GM13977 (cell line): ENCODE data around the gene TSKU.
"Not testable (repeated sequence)": the region's sequence is repeated elsewhere in the genome, so short reads cannot be mapped to it uniquely, and the experiment has no call there.

Experiments
- DNase-seq: peaks from one replicate; pipeline ENCODE4 v3.0.0; 2012; ENCODE audit warnings: low spot score
- in situ Hi-C: fragments of 300-500 bp; cut with MboI; formaldehyde crosslinking; loops from one replicate; pipeline ENCODE4 v1.12.0; 2022; ENCODE audit warnings: low sequenced_read_pairs, low pct_unique_long_range_greater_than_20kb, mixed read lengths, inconsistent platforms; ENCODE audit not compliant: unreplicated experiment
- TF ChIP-seq, protein P1 (sequence below): IDR thresholded peaks from 2 replicates; pipeline ENCODE4 v1.5.1; 2012; ENCODE audit warnings: mild to moderate bottlenecking, control low read depth; ENCODE audit not compliant: insufficient read depth; ENCODE audit errors: extremely low read depth, missing control alignments

TSKU gene

DNA sequence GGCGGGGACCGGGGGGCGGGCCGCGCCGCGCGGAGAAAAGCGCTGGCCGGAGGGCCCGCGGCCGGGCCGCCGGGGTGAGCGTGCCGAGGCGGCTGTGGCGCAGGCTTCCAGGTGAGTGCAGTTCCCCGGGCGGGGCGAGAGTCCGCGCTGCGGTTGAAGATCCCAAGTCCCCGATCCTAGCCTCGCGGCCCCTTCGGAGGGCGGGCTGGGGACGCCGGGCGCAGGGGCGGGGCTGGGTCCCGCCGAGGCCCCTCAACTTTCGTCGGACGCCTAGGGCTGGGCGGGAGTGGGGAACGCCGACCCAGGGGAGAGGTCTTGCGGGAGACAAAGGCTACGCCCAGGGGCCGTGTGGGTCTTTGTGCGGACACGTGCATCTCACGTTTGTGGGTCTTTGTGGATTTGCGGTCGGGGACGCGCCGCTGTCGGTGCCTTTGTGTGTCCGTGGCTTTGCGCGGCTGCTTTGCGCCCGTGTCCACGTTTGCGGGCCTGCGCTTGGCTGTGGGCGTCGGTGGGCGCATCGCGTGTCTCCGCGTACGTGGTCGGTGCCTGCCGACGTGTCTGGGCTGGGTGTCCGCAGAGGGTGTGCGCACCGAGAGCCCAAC lies at the start of gene TSKU:
TSKU (plus strand) TSS at position 63 of the 602 bp plus-strand sequence. CDS start 12,261 bp downstream, outside the sequence.
- in situ Hi-C loops: no loop called here

GRCh38 chr11:76733906-76734305 lies 49.2 kb upstream of the TSKU start:
- in situ Hi-C loops: not testable (repeated sequence)
- TF ChIP-seq, protein P1, sequence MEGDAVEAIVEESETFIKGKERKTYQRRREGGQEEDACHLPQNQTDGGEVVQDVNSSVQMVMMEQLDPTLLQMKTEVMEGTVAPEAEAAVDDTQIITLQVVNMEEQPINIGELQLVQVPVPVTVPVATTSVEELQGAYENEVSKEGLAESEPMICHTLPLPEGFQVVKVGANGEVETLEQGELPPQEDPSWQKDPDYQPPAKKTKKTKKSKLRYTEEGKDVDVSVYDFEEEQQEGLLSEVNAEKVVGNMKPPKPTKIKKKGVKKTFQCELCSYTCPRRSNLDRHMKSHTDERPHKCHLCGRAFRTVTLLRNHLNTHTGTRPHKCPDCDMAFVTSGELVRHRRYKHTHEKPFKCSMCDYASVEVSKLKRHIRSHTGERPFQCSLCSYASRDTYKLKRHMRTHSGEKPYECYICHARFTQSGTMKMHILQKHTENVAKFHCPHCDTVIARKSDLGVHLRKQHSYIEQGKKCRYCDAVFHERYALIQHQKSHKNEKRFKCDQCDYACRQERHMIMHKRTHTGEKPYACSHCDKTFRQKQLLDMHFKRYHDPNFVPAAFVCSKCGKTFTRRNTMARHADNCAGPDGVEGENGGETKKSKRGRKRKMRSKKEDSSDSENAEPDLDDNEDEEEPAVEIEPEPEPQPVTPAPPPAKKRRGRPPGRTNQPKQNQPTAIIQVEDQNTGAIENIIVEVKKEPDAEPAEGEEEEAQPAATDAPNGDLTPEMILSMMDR: peak; percentile 52
- DNase-seq: peak; percentile 66

More for the DNA sequence above, at the start of gene TSKU:
- TF ChIP-seq, protein P1: no peak
- DNase-seq: peak; percentile 56

- in situ Hi-C loops: no loop called here
- TF ChIP-seq, protein P1: no peak
- no peak for DNase-seq
Measured at GRCh38 chr11:76734456-76735420, 48.4 kb upstream of the TSKU start.

- no peak for DNase-seq
- in situ Hi-C loops: no loop called here
- TF ChIP-seq, protein P1: no peak
Measured at GRCh38 chr11:76735841-76736240, 47.3 kb upstream of the TSKU start.

DNA sequence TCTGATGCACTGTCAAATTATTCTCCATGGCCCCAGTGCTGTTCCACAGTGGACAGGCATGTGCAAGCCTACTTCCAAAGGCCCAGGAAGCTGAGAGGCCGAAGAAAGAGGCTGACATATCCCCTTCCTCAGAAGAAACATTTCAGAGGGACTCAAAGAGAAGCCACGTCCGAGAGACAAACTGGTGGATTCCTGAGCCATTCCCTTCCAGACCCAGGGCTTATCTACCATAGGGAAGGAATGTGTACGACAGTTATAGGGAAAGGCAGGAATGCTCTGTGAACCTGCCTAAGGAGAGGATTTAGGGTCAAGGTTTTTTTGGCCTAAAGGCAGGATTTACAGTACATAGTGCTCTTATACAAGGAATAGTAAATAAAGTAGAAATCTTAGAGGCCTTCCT lies 46.9 kb upstream of the TSKU start:
- in situ Hi-C loops: no loop called here
- DNase-seq: no peak
- TF ChIP-seq, protein P1: no peak

DNA sequence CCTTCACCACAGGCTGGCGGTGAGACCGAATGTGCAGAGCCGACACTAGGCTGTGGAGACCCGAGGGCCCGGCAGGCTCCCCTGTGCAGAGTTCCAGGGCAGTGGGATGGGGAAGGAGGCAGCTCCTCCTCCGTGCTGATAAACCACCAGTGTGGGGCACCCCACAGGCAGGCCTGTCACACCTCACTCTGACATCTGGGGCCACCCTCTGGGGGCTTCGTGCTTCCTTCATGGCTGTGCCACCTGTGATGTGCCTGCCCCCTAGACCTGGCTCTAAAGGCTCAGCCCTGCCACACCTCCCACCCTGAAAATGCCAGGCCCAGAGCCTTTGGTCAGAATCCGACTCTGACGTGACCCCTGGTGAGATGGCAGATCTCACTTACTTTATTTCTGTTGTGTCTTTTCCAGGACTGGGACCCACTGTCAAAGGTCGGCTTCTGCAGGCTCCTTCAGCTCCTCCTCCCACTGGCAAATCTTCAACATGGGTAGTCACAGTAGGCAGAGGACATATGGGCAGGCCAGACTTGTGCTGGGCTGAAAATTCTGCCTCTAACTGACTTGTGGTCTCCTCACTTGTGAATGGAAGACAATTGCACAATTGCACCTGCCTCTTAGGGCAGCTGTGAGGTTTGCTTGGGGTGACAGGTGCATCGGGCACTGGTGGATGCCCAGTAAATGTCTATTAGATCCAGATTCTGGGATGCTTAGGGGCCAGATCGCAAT lies 46.2 kb upstream of the TSKU start:
- TF ChIP-seq, protein P1: no peak
- DNase-seq: no peak
- in situ Hi-C loops: no loop called here
